Liver (tissue), 9 donors: ENCODE data around the gene TMEM270. TPM values are rescaled to one million over a fixed set of nuclear protein-coding genes. Genes with fewer than 3 reads are reported as not detected.

Experiments
- DNase-seq: peaks from one replicate; pipeline ENCODE4 v3.0.0-alpha.2; 2017; ENCODE audit warnings: low spot score
- H3K27ac ChIP-seq, 2 donors: one replicate each; pipeline ENCODE4 v1.7.0; 2013; ENCODE audit warnings: inconsistent platforms in 2 of 2, low read length in 2 of 2, control low read depth in 1 of 2, low read depth in 1 of 2, mild to moderate bottlenecking in 1 of 2
- H3K27me3 ChIP-seq, 4 donors: one replicate each; pipeline versions ENCODE4 v1.6.1 to v1.7.0; 2013; ENCODE audit warnings: low read length in 3 of 4, inconsistent platforms in 1 of 4, mild to moderate bottlenecking in 1 of 4, moderate library complexity in 1 of 4; ENCODE audit not compliant: control insufficient read depth in 4 of 4, insufficient read depth in 4 of 4
- H3K36me3 ChIP-seq, 4 donors: one replicate each; pipeline versions ENCODE4 v1.6.1 to v1.7.0; 2013; ENCODE audit warnings: low read length in 3 of 4, mild to moderate bottlenecking in 3 of 4, low read depth in 1 of 4, moderate library complexity in 1 of 4; ENCODE audit not compliant: control insufficient read depth in 4 of 4, insufficient read depth in 3 of 4
- H3K4me1 ChIP-seq, 4 donors: one replicate each; pipeline versions ENCODE4 v1.6.1 to v1.7.0; 2013; ENCODE audit warnings: low read length in 3 of 4, mild to moderate bottlenecking in 3 of 4, moderate library complexity in 1 of 4; ENCODE audit not compliant: control insufficient read depth in 4 of 4, insufficient read depth in 4 of 4
- H3K4me3 ChIP-seq, 3 donors: one replicate each; pipeline versions ENCODE4 v1.6.1 to v1.7.0; 2013; ENCODE audit warnings: low read length in 3 of 3, control low read depth in 1 of 3, low read depth in 1 of 3, mild to moderate bottlenecking in 1 of 3
- H3K9ac ChIP-seq, 2 donors: one replicate each; pipeline ENCODE4 v1.7.0; 2013; ENCODE audit warnings: low read length in 2 of 2, mild to moderate bottlenecking in 2 of 2, moderate library complexity in 2 of 2, control low read depth in 1 of 2, low read depth in 1 of 2
- H3K9me3 ChIP-seq, 4 donors: one replicate each; pipeline versions ENCODE4 v1.6.1 to v1.7.0; 2013; ENCODE audit warnings: low read length in 3 of 4; ENCODE audit not compliant: control insufficient read depth in 4 of 4
- ATF3 ChIP-seq: IDR thresholded peaks from 2 replicates; pipeline ENCODE4 v1.6.1; 2016; ENCODE audit warnings: antibody characterized with exemption
- FOXA1 ChIP-seq: IDR thresholded peaks from 2 replicates; pipeline ENCODE4 v1.6.1; 2016; ENCODE audit warnings: antibody characterized with exemption
- FOXA2 ChIP-seq: IDR thresholded peaks from 2 replicates; pipeline ENCODE4 v1.6.1; 2016; ENCODE audit warnings: antibody characterized with exemption
- HNF4A ChIP-seq, 2 donors: conservative IDR thresholded peaks; 2 replicates each; pipeline ENCODE4 v1.6.1; 2016; ENCODE audit warnings: antibody characterized with exemption in 2 of 2, mild to moderate bottlenecking in 2 of 2
- HNF4G ChIP-seq: IDR thresholded peaks from 2 replicates; pipeline ENCODE4 v1.6.1; 2016; ENCODE audit warnings: antibody characterized with exemption
- JUND ChIP-seq, 2 donors: IDR thresholded peaks; 2 replicates each; pipeline ENCODE4 v1.6.1; 2016; ENCODE audit warnings: antibody characterized with exemption in 2 of 2
- MAX ChIP-seq: IDR thresholded peaks from 2 replicates; pipeline ENCODE4 v1.6.1; 2016; ENCODE audit warnings: antibody characterized with exemption
- NR2F2 ChIP-seq: IDR thresholded peaks from 2 replicates; pipeline ENCODE4 v1.6.1; 2016; ENCODE audit warnings: antibody characterized with exemption
- RAD21 ChIP-seq, 2 donors: IDR thresholded peaks; 2 replicates each; pipeline ENCODE4 v1.6.1; 2016; ENCODE audit warnings: antibody characterized with exemption in 2 of 2, mild to moderate bottlenecking in 2 of 2
- RXRA ChIP-seq, 2 donors: IDR thresholded peaks; 2 replicates each; pipeline ENCODE4 v1.6.1; 2017 to 2018; ENCODE audit warnings: antibody characterized with exemption in 2 of 2, mild to moderate bottlenecking in 1 of 2
- SP1 ChIP-seq: IDR thresholded peaks from 2 replicates; pipeline ENCODE4 v1.6.1; 2018; ENCODE audit warnings: antibody characterized with exemption, mild to moderate bottlenecking
- TAF1 ChIP-seq: conservative IDR thresholded peaks from 2 replicates; pipeline ENCODE4 v1.6.1; 2016; ENCODE audit warnings: antibody characterized with exemption, mild to moderate bottlenecking
- YY1 ChIP-seq: IDR thresholded peaks from 2 replicates; pipeline ENCODE4 v1.6.1; 2016; ENCODE audit warnings: antibody characterized with exemption, mild to moderate bottlenecking
- ZBTB33 ChIP-seq: IDR thresholded peaks from 2 replicates; pipeline ENCODE4 v1.6.1; 2016; ENCODE audit warnings: antibody characterized with exemption
- WGBS: extraction: QIAGEN DNeasy Blood & Tissue Kit; methylation state at CpG from one replicate; pipeline ENCODE4 v1.1.7; 2013; 5-methylcytosine and 5-hydroxymethylcytosine counted together
- polyA plus RNA-seq, 2 donors: library from polyadenylated mRNA; stranded (reverse) in 1 of 2; unstranded in 1 of 2; fragments of 200-250 nt in 1 of 2; fragments of >200 nt in 1 of 2; fragmentation: Nextera tagmentation in 1 of 2; extraction: Ambion mirVana in 1 of 2; gene quantifications; one replicate each; pipeline versions ENCODE4 v1.2.1 to v1.2.3, GENCODE V29; 2013 to 2015
- total RNA-seq, 2 donors: library from RNA; depleted of rRNA; stranded (reverse); fragments of >200 nt; gene quantifications; one replicate each; pipeline ENCODE4 v1.2.3, GENCODE V29; 2014
- TF ChIP-seq, protein P1 (sequence below): fragments of 150-350 bp; IDR thresholded peaks from 2 replicates; pipeline ENCODE4 v1.5.1; 2017; ENCODE audit warnings: improper control_type of control experiment, low read depth, low read length; ENCODE audit not compliant: missing input control
- TF ChIP-seq, protein P2 (sequence below): IDR thresholded peaks from 2 replicates; pipeline ENCODE4 v1.6.1; 2016; ENCODE audit warnings: antibody characterized with exemption, mild to moderate bottlenecking
- donor health status: healthy.
- donor health status: healthy.
- donor health status: healthy.
- donor health status: healthy.
- donor health status: healthy.

TMEM270 gene
- total and polyA plus RNA-seq, 4 donors = 0.09 TPM; not detected in 3

DNA sequence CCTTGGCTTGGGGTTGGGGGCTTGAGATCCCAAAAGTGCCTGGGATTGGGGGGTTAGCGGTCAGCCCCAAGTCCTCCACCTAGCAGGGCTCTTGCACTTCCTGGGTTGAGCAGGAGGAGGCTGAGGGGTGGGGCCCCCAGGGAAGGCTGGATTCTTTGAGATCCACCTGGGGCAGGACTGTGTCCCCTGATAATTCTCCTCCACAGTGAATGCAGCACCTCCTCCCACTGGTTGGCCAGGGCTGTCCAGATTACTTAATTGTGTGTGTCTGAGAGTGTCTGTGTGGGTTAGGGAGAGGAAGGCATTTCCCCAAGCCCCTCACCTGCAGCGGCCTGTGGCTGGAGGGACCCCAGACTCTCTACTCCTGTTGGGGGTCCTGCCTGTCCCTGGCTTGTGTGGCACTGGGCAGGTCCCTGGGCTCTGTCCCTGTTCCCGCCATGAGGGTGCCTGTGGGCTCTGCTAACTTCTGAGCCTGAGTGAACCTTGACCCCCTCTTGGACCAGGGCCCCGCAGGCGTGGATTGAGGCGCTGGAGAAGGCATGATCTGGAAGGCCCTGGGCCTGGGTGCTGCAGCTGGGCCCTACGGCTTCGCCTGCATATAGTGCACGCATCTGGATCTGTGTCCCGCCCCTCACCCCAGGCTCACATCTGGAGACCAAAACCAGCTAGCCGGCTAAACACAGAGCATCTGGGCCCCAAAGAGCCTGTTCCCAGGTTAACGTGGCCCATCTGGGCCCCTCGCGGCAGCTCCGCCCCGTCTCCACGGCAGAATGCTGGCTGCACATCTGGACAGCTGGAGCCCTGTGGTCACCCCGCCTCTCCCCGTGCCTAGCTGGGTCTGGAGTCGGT, 10.4 kb downstream of the TMEM270 start:
- peaks cover 16 to 27% (median 22%) of the 10 kb centered on the region in 4 donors for H3K4me1 ChIP-seq
- H3K27ac ChIP-seq = peak overlapping the region; percentile 61
- H3K36me3 ChIP-seq = no peaks in the 10 kb centered on the region
- H3K27me3 ChIP-seq = no peaks in the 10 kb centered on the region
- no peak for DNase-seq
- 57% methylated on average over 20 of the region's 20 CpGs for WGBS
- H3K9ac ChIP-seq = peak overlapping the region in 1 of 2 donors; percentile 28
- no peaks in the 10 kb centered on the region for H3K9me3 ChIP-seq
- TF ChIP-seq, protein P1, sequence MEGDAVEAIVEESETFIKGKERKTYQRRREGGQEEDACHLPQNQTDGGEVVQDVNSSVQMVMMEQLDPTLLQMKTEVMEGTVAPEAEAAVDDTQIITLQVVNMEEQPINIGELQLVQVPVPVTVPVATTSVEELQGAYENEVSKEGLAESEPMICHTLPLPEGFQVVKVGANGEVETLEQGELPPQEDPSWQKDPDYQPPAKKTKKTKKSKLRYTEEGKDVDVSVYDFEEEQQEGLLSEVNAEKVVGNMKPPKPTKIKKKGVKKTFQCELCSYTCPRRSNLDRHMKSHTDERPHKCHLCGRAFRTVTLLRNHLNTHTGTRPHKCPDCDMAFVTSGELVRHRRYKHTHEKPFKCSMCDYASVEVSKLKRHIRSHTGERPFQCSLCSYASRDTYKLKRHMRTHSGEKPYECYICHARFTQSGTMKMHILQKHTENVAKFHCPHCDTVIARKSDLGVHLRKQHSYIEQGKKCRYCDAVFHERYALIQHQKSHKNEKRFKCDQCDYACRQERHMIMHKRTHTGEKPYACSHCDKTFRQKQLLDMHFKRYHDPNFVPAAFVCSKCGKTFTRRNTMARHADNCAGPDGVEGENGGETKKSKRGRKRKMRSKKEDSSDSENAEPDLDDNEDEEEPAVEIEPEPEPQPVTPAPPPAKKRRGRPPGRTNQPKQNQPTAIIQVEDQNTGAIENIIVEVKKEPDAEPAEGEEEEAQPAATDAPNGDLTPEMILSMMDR = no peak
- peak; percentile 80 to 83 for TF ChIP-seq HNF4A (conservative IDR thresholded peaks at IDR 0.05)
- no peak for TF ChIP-seq MAX
- no peak for TF ChIP-seq FOXA1
- TF ChIP-seq SP1 = peak; percentile 61
- TF ChIP-seq FOXA2 = no peak
- peak; percentile 69 for TF ChIP-seq YY1
- TF ChIP-seq JUND (IDR thresholded peaks at IDR 0.05) = no peak
- TF ChIP-seq TAF1 = no peak
- TF ChIP-seq RAD21 (IDR thresholded peaks at IDR 0.05) = peak in 1 of 2 donors; percentile 52
- TF ChIP-seq ATF3 = no peak
- peak; percentile 22 for TF ChIP-seq HNF4G
- TF ChIP-seq ZBTB33 = no peak
- TF ChIP-seq NR2F2 = peak; percentile 56
- TF ChIP-seq RXRA (IDR thresholded peaks at IDR 0.05) = peak; percentile 67 to 78
- TF ChIP-seq, protein P2, sequence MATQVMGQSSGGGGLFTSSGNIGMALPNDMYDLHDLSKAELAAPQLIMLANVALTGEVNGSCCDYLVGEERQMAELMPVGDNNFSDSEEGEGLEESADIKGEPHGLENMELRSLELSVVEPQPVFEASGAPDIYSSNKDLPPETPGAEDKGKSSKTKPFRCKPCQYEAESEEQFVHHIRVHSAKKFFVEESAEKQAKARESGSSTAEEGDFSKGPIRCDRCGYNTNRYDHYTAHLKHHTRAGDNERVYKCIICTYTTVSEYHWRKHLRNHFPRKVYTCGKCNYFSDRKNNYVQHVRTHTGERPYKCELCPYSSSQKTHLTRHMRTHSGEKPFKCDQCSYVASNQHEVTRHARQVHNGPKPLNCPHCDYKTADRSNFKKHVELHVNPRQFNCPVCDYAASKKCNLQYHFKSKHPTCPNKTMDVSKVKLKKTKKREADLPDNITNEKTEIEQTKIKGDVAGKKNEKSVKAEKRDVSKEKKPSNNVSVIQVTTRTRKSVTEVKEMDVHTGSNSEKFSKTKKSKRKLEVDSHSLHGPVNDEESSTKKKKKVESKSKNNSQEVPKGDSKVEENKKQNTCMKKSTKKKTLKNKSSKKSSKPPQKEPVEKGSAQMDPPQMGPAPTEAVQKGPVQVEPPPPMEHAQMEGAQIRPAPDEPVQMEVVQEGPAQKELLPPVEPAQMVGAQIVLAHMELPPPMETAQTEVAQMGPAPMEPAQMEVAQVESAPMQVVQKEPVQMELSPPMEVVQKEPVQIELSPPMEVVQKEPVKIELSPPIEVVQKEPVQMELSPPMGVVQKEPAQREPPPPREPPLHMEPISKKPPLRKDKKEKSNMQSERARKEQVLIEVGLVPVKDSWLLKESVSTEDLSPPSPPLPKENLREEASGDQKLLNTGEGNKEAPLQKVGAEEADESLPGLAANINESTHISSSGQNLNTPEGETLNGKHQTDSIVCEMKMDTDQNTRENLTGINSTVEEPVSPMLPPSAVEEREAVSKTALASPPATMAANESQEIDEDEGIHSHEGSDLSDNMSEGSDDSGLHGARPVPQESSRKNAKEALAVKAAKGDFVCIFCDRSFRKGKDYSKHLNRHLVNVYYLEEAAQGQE = peak; percentile 39
- peak overlapping the region in 1 of 3 donors; percentile 48 for H3K4me3 ChIP-seq
